GM18520 (cell line): ENCODE data around the gene AKR1B15.
A peak's percentile ranks its signal among the peaks of the same experiment; 100 is the strongest.
"Not testable (repeated sequence)": the region's sequence is repeated elsewhere in the genome, so short reads cannot be mapped to it uniquely, and the experiment has no call there.

ENCODE experiments used
- ATAC-seq: cut with Tn5 transposase; IDR thresholded peaks from one replicate; pipeline ENCODE4 v1.9.1; 2021; ENCODE audit not compliant: unreplicated experiment

The AKR1B15 gene

DNA sequence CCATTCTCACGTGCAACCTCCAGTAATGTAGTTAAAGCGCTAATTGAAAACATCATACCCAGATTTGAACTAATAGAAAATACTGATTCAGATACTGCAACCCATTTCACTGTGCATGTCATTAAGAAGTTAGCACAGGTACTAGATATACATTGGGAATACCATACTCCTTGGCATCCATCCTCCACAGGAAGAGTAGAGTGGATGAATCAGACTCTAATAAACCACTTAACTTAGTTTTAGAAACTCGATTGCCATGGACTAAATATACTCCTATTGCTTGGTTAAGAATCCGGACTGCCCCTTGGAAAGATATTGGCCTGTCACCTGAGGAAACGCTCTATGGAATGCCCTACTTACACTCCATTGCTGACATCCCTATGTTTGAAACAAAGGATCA, 9.5 kb downstream of the AKR1B15 start:
- no peak for ATAC-seq

DNA sequence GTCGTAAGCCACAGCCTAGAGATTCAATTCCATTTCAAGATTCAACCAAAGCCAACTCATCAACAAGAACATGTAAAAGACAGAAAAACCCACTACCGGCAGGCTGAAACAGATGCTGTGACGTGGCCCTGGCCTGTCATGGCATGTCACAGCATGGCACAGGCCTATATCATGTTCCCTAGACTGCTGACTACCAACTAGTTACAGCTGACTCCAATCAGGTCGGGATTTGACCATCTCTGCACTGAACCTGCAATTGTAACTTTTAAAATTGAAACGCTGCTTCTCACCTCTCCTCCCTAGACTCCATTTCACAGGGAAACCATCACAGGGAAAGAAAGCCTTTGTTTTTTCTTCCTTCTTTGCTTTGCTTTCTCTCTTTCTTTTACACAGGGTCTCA, 12.7 kb downstream of the AKR1B15 start:
- ATAC-seq: not testable (repeated sequence)

DNA sequence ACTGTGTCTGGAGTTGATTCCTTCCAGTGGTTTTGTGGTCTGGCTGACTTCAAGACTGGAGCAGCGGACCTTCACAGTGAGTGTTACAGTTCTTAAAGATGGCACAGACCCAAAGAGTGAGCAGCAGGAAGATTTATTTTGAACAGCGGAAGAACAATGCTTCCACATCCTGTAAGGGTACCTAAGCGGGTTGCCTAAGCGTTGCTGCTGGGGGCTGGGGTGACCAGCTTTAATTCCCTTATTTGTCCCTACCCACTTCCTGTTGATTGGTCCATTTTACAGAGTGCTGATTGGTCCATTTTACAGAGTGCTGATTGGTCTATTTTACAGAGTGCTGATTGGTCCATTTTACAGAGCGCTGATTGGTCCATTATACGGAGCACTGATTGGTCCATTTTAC, 13.2 kb downstream of the AKR1B15 start:
- ATAC-seq: no peak

DNA sequence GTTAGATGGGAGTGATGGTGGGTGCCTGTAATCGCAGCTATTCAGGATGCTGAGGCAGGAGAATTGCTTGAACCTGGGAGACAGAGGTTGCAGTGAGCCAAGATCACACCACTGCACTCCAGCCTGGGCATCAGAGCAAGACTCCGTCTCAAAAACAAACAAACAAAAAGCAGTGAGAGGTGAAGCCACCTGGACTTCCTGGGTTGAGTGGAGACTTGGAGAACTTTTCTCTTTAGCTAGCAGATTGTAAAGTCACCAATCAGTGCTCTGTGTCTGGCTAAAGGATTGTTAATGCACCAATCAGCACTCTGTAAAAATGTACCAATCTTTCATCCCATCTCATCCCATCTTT, 14.5 kb downstream of the AKR1B15 start:
- ATAC-seq: not testable (repeated sequence)

DNA sequence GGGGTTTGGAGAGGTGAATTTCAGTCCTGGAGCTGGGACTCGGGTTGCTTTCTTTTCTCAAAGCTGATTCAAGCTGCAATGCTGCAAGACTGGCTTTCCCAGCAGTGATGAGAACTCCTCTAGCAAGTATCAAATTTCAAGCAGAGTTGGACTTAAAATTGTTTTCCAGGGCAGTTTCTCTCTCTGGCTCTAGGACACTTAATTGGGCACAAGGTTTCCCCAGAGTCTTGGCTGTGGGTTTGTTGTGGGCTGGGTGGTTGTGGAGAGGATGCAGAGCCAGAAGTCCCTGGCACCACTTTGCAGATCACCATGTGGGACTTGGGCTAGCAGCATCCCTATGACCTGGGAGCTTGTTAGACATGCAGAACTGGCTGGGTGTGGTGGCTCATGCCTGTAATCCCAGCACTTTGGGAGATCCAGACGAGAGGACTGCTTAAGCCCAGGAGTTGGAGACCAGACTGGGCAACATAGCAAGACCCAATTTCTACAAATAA, 16.8 kb downstream of the AKR1B15 start:
- ATAC-seq: no peak

DNA sequence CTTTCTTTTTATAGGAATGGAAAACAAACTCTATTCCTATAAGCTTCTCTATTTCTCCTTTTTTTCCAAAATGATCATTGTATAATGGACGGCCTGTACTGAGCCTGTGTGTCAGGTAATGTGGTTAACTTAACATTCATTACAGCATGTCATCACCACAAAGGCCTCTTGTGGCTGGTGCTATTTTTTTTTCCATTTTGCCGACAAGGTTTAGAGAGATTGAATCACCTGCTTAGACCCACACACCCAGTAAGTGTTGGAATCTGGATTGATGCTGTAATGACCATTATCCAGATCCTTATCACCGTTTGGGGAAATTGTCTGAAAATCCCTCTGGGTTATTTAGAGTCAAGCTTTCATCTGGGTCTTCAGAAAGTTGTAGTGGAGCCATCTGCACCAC, 18.5 kb downstream of the AKR1B15 start:
- no peak for ATAC-seq

DNA sequence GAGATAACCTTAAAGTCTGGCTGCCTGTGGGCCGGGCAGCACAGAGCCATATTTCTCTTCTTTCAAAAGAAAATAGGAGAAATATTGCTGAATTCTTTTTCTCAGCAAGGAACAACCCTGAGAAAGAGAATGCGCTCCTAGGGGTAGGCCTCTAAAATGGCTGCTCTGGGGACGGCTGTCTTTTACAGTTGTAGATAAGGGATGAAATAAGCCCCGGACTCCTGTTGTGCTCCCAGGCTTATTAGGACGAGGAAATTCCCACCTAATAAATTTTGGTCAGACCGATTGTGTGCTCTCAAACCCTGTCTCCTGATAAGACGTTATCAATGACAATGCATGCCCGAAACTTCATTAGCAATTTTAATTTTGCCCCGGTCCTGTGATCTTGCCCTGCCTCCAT, 21.1 kb downstream of the AKR1B15 start:
- ATAC-seq: not testable (repeated sequence)

DNA sequence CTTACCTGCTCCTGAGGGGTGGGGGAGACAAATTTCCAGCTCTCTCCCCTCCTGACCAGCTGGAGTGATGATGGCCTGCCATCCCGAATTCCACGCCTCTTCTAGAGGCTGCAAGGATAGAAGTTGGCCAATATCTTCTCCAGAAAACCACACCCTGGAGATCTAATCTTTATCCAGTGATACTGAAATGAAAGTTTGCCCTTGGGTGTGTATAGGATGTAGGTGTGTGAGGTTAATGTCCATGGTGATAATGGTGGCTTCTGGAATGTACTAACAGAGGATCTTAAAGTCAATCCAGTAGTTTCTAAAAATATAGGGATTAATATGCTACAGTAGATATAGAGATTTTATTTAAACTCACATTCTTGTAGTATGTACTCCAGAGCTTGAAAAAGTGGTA, 22.2 kb downstream of the AKR1B15 start:
- ATAC-seq: no peak

DNA sequence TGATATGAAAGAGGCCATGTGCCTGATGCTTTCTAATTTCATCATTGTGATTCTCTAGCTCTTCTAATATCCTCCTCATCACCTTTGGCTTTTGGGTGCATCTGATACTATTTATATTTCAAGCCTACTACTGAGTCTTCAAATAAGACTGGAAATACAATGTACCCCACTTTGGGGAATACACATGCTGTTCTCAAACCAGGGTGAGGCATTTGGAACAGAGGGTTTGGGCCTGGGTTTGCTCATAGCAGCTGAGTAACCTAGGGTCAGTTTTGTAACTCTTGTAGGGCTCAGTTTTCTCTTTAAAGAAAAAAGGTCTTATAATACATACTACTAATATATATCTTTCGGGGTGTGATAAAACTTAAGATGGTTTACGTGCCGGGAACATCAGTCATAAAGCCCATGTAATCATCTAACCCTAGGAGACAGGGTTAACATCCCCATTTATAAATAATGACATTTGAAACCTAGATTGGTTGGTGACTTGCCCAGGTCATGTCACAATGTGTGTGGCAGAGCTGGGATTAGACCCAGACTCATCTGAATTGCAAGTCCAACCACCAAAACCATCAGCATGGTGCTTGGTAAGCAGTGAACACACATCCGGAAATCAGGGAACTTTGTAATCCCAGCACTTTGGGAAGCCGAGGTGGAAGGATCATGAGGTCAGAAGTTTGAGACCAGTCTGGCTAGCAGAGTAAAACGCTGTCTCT, 23.0 kb downstream of the AKR1B15 start:
- no peak for ATAC-seq

DNA sequence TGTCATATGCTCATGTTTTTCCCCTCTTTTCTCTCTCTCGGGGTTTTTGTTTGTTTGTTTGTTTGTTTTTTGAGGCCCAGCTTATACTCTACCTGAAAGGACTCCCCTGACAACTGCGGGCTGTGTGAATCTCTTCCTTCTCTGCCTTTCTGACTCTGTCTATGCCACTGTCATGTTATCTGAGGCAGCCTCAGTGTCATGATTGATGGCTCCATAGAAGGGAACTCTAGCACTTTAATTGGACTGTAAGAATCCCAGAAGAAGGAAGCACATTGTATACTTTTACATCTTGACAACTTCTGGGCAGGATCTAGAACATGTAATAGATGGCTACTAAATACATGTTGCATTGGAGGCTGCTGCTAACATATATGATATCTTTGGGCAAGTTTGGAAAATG, 25.4 kb downstream of the AKR1B15 start:
- no peak for ATAC-seq

DNA sequence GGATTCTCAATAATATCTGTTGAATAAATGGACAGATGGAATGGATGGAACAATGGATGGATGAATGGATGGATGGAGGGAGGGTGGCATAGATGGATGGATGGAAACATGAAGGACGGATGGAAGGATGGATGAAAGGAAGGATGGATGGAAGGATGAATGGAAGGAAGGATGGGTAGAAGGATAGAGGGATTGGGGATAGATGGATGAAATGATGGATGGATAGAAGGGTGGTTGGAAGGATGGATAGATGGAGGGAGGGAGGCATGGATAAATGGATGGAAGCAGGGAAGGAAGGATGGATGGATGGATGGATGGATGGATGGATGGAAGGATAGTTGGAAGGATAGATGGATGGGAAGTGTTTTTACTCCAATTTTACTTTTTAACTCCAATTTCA, 35.4 kb downstream of the AKR1B15 start:
- no peak for ATAC-seq

DNA sequence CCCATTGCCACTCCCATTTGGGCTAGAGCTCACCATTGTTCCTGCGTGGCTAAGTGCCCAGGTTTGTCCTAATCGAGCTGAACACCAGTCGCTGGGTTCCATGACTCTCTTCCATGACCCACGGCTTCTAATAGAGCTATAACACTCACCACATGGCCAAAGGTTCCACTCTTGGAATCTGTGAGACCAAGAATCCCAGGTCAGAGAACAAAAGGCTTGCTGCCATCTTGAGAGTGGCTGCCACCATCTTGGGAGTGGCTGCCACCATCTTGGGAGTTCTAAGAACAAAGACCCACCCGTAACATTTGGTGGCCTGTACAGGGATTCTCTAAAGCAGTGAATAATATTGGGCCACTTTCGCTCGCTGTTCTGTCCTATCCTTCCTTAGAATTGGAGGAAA, 37.0 kb downstream of the AKR1B15 start:
- ATAC-seq: no peak

DNA sequence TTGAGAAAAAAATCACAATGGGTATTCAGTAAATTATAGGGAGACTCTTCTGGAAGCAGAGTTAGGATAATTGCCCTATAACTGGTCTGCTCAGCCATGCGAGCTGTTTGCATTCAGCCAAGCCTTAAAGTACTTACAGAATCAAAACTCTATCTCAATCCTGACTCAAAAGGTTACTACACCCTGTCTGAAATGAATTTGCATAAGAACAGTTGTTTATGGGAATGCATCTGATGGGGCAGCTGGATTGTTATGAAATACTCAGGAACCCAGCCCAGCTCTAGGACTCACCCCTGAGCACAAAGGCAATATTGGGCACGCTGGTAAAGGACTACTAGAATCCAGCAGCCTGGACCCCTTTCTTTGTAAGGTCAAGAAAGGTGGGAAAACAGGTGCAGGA, 38.8 kb downstream of the AKR1B15 start:
- no peak for ATAC-seq

DNA sequence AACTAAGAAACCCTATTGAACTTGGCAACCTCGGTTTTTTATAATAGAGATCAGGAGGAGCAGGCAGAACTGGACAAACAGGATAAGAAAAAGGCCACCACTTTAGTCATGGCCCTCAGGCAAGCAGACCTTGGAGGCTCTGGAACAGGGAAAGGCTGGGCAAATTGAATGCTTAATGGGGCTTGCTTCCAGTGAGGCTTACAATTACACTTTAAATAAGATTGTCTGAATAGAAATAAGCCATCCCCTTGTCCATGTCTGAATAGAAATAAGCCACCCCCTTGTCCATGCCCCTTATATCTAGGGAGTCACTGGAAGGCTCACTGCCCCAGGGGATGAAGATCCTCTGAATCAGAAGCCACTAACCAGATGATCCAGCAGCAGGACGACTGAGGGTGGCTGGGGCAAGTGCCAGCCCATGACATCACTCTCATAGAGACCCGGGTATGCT, 40.6 kb downstream of the AKR1B15 start:
- ATAC-seq: no peak

DNA sequence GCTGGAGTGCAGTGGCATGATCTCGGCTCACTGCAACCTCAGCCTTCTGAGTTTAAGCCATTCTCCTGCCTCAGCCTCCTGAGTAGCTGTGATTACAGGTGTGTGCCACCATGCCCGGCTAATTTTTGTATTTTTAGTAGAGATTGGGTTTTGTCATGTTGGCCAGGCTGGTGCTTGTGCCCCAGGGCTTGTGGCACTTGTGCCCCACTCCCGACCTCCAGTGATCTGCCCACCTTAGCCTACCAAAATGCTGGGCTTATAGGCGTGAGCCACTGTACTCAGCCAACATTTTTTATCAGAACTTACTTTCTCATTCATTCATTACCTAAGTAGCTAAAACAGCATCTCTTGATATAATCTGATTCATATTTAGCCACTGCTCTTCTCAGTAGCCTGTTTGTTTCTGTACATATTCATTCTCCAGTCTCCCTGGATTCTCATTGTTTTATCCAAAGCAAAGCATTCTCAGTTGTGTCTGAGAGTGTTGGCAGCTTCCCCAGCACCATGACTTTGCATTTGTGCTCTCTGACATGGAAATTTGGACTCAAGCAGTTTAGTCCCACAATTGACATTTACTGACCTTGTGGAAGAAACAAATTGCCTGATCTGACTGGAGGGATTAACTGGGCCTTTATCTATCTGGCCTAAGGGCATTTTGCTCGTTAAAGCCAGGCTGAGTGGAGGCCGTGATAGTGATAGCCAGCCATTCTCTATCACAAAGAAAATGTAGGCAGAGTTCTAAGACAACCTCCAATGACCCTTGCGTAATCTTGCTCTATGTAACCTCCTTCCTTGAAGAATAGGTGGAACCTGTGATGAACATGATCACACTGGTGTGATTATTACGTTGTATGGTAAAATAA, 44.9 kb downstream of the AKR1B15 start:
- no peak for ATAC-seq

DNA sequence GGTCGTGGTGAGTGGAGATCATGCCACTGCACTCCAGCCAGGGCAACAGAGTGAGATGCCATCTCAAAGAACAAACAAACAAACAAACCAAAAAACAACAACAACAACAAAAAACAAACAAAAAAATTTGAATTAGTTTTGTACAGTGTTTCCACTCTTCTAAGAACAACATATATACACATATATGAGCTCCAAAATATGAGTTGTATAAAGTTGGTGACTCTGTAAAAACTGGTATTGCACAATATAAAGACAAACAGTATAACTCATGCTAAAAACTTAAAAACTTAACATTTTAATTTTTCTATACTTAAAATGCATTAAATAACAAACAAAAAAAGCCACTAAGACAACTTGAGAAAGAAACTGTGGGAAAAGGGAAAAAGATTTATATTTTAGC, 46.0 kb downstream of the AKR1B15 start:
- ATAC-seq: no peak

DNA sequence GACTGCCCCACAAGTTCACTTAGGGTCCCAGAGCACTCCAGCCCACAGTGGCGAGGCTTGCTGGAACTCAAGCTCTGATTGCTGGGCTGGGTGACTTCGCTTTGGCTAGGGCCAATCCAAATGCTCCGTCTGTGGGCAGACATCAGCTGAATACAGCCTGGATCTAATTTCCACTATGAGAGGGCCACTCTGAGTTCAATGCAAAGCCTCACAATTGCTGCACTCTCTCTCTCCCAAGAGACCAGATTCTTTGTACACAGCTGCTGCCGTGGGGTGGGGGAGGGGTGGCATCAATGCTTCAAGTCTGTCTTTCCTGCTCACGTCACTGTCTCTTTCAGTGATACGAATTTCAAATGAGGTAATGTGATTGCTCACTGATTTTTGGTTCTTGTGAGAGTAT, 50.5 kb downstream of the AKR1B15 start:
- ATAC-seq: no peak

DNA sequence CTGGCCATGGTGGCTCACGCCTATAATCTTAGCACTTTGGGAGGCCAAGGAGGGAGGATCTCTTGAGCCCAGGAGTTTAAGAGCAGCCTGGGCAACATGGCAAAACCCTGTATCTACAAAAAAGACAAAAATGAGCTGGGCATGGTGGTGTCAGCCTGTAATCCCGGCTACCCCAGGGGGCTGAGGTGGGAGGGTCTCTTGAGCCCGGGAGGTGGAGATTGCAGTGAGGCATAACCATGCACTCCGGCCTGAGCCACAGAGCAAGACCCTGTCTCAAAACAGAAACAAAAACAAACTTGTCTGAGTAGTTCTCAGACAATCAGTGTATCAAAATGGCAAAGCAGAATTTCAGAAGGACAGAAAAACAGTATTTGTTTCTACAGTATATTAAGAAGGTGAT, 52.5 kb downstream of the AKR1B15 start:
- ATAC-seq: no peak

DNA sequence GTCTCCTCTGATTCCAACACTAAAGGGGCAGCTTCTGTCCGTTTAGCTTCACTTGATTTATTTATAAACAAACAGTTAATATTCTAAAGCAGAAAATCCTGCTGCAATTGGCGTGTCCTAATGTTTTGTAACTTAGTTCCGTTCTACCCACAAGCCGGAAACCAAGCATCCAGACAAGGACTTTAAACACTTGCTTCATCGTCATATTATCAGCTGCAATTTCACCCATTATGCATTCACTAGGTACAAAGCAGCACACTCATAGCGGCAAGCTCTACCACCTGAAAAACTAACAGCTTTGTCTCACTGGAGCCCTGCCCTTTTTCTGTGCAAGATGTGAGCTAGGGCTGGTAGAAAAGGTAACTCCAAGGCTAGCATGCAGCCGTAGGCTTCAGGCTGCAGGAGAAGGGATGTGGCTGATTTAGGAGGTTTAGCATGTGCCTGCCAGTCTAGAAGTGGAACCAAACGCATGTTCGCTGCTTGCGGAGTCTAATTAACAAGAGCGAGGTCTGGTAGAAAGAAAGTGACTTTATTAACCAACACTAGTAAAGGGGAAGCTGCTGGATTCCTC, 54.1 kb downstream of the AKR1B15 start:
- no peak for ATAC-seq

DNA sequence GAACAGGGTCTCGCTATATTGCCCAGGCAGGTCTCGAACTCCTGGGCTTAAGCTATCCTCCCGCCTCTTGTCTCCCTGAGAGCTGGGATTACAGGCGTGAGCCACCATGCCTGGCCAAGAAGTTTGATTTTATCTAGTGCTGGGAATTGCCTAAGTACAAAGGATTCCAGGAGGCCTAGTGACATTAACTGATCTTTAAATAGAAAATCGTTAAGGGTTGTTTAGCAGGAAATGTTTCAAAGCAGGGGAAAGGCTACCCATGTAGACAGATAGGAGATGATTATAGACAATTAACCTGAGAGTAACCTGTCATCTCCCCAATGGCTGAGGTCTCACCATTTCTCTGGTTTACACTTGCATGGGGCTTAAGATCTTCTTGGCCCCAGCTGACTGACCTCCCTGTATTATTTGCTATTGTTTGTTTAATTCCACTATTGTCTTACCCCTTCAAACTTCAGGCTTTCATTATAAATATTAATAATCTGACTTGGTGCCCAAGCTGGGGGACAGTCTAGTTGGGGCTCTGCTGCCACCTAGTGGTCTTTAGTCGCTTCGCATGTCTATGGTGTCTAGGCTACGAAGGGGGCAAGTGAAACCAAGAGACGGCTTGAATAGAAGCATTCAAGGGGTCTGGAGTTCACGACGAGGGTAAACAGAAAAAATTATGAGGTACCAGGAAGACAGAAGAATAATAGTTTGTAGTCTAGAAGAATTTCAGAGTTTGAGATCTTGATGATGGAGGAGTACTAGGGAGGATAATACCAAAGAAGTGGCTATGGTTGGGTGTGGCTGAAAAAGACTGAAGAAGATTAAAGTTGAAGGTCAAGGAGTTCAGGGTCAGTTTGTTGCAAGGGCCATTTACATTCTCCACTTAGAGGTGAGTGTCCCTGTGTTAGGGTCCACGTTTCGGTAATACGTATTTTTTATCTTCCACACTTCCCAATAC, 57.3 kb downstream of the AKR1B15 start:
- ATAC-seq: peak; percentile 48

DNA sequence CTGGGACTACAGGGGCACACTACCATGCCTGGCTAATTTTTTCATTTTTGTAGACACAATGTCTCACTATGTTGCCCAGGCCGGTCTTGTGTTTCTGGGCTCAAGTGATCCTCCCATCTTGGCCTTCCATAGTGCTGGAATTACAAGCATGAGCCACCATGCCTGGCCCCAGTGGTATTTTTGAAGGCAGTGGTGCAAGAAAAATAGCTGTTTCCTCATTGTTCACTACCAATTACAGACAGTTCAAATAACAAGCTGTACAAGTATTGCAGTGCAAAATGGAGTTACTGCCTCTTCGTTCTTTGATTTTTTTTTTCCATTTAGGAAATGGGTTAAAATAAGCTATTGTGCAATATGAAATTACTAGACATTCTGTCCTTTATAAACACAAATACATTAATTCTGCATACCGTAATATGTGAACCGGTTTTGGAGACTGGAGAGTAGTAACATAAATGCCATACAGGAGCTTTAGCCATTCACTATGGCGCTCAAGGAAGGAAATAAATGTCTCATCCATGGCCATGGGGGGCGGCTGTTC, 62.8 kb downstream of the AKR1B15 start:
- no peak for ATAC-seq
